Spleen (tissue), 7 donors: Measurements from ENCODE around the gene JADE2.

Source experiments
- CTCF ChIP-seq, 11 experiments: fragments of 200-600 bp in 7 of 11; fragments of 450-650 bp in 4 of 11; sonication (generic) in 4 of 11; IDR thresholded peaks in 8 of 11; conservative IDR thresholded peaks in 3 of 11; 1 replicate in 7 of 11; 2 replicates in 4 of 11; pipeline versions ENCODE4 v1.4.0 to v1.8.0; 2016 to 2021; ENCODE audit warnings: antibody characterized with exemption in 11 of 11, inconsistent platforms in 4 of 11, mild to moderate bottlenecking in 1 of 11
- POLR2A ChIP-seq, 3 donors: fragments of 450-650 bp; IDR thresholded peaks; one replicate each; pipeline ENCODE4 v1.5.1; 2017; ENCODE audit warnings: antibody characterized with exemption in 3 of 3, mild to moderate bottlenecking in 1 of 3
- donor health status: DM: no; HTN: no; CAD: no; lungs with moderate emphysema.
- donor health status: DM: no; HTN: no; CAD: no.
- donor health status: DM: no; HTN: no; CAD: no.

- no peak for TF ChIP-seq CTCF (IDR thresholded peaks at IDR 0.05 in 8 of 11, conservative IDR thresholded peaks at IDR 0.05 in 3 of 11)
- TF ChIP-seq POLR2A (IDR thresholded peaks at IDR 0.05) = no peak
Observed at GRCh38 chr5:134553821-134554267, 28.4 kb downstream of the JADE2 start.
